ENCODE measurements around the gene COL12A1.

GRCh38 chr6:75116946-75117345, 88.9 kb downstream of the COL12A1 start:
- TF ChIP-seq CTCF (IDR thresholded peaks at IDR 0.05), result no peak
- no peak for TF ChIP-seq POLR2A (IDR thresholded peaks at IDR 0.05)

All from Peyer's patch (tissue), 4 donors.